WTC11 (cell line): ENCODE results near the gene OPCML.

Experiments
- CTCF ChIP-seq: fragments of 200-600 bp; IDR thresholded peaks from 2 replicates; pipeline ENCODE4 v1.8.0; 2022; ENCODE audit warnings: antibody characterized with exemption
- FOXJ3 ChIP-seq: sonication (generic); formaldehyde crosslinking; IDR thresholded peaks from 2 replicates; pipeline ENCODE4 v1.9.0; 2021; ENCODE audit warnings: missing genetic modification reagents, mild to moderate bottlenecking, borderline replicate concordance
- GRHL2 ChIP-seq: fragments of 250-450 bp; sonication (Bioruptor Pico); IDR thresholded peaks from 2 replicates; pipeline ENCODE4 v1.8.0; 2022; ENCODE audit warnings: mild to moderate bottlenecking, moderate library complexity; ENCODE audit not compliant: insufficient replicate concordance, severe bottlenecking
- IRF2 ChIP-seq: sonication (generic); formaldehyde crosslinking; IDR thresholded peaks from 2 replicates; pipeline ENCODE4 v1.8.0; 2022; ENCODE audit warnings: low read depth, missing genetic modification reagents, borderline replicate concordance
- NR1H2 ChIP-seq: sonication (generic); formaldehyde crosslinking; IDR thresholded peaks from 2 replicates; pipeline ENCODE4 v1.9.0; 2021; ENCODE audit warnings: mild to moderate bottlenecking, moderate library complexity, missing genetic modification reagents
- SMAD3 ChIP-seq: sonication (generic); formaldehyde crosslinking; IDR thresholded peaks from 2 replicates; pipeline ENCODE4 v1.8.0; 2022; ENCODE audit warnings: missing genetic modification reagents, mild to moderate bottlenecking, borderline replicate concordance
- TEAD4 ChIP-seq: sonication (generic); formaldehyde crosslinking; IDR thresholded peaks from 2 replicates; pipeline ENCODE4 v1.8.0; 2022; ENCODE audit warnings: mild to moderate bottlenecking, missing genetic modification reagents
- USF2 ChIP-seq: sonication (generic); formaldehyde crosslinking; IDR thresholded peaks from 2 replicates; pipeline ENCODE4 v1.8.1; 2023; ENCODE audit warnings: mild to moderate bottlenecking, missing genetic modification reagents, moderate library complexity
- ZBTB21 ChIP-seq: sonication (generic); formaldehyde crosslinking; IDR thresholded peaks from 2 replicates; pipeline ENCODE4 v1.8.1; 2023; ENCODE audit warnings: mild to moderate bottlenecking, missing genetic modification reagents, borderline replicate concordance
- TF ChIP-seq, protein P1 (sequence below): sonication (generic); formaldehyde crosslinking; IDR thresholded peaks from 2 replicates; pipeline ENCODE4 v1.8.1; 2023; ENCODE audit warnings: mild to moderate bottlenecking, missing genetic modification reagents, moderate library complexity
- TF ChIP-seq, protein P2 (sequence below): sonication (generic); formaldehyde crosslinking; conservative IDR thresholded peaks from 2 replicates; pipeline ENCODE4 v1.8.1; 2023; ENCODE audit warnings: mild to moderate bottlenecking, low read depth, missing genetic modification reagents, moderate library complexity

GRCh38 chr11:132638423-132638822 lies 893.9 kb downstream of the OPCML start:
- TF ChIP-seq, protein P1, sequence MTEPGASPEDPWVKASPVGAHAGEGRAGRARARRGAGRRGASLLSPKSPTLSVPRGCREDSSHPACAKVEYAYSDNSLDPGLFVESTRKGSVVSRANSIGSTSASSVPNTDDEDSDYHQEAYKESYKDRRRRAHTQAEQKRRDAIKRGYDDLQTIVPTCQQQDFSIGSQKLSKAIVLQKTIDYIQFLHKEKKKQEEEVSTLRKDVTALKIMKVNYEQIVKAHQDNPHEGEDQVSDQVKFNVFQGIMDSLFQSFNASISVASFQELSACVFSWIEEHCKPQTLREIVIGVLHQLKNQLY (CRISPR knock-in tag): no peak
- TF ChIP-seq IRF2 (CRISPR knock-in tag): no peak
- no peak for TF ChIP-seq CTCF
- TF ChIP-seq GRHL2: no peak
- TF ChIP-seq FOXJ3: no peak
- no peak for TF ChIP-seq TEAD4
- no peak for TF ChIP-seq SMAD3 (CRISPR knock-in tag)
- no peak for TF ChIP-seq ZBTB21 (CRISPR knock-in tag)
- no peak for TF ChIP-seq NR1H2 (CRISPR knock-in tag)
- no peak for TF ChIP-seq USF2 (CRISPR knock-in tag)
- TF ChIP-seq, protein P2, sequence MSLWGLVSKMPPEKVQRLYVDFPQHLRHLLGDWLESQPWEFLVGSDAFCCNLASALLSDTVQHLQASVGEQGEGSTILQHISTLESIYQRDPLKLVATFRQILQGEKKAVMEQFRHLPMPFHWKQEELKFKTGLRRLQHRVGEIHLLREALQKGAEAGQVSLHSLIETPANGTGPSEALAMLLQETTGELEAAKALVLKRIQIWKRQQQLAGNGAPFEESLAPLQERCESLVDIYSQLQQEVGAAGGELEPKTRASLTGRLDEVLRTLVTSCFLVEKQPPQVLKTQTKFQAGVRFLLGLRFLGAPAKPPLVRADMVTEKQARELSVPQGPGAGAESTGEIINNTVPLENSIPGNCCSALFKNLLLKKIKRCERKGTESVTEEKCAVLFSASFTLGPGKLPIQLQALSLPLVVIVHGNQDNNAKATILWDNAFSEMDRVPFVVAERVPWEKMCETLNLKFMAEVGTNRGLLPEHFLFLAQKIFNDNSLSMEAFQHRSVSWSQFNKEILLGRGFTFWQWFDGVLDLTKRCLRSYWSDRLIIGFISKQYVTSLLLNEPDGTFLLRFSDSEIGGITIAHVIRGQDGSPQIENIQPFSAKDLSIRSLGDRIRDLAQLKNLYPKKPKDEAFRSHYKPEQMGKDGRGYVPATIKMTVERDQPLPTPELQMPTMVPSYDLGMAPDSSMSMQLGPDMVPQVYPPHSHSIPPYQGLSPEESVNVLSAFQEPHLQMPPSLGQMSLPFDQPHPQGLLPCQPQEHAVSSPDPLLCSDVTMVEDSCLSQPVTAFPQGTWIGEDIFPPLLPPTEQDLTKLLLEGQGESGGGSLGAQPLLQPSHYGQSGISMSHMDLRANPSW (CRISPR knock-in tag): no peak
